ENCODE results near the gene NFATC4.

DNA sequence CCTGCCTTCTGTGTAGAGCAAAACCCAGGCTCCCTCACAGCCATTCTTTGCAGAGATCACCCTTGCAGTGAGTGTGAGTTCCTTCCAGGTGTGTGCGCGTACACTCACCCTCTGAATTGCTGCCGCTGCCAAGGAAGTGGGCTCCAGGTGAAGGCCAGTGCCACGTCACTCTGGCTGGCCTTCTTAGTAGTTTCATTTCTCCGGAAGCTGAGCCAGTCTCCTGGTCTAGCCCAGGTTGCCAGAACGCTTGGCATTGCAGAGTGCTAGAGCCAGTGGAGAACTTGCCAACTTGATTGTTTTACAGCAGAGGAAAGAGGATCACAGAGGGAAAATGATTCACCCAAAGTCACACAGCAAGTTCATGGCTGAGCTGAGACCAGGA lies 50.5 kb downstream of the NFATC4 start:
- no peak for TF ChIP-seq EZH2 (IDR thresholded peaks at IDR 0.05)
- TF ChIP-seq POLR2AphosphoS5 (IDR thresholded peaks at IDR 0.05; ENCODE audit: borderline replicate concordance, low read depth, low read length) = no peak
- TF ChIP-seq FOXP2 (optimal IDR thresholded peaks at IDR 0.05; ENCODE audit: control extremely low read depth, extremely low read length, insufficient read depth) = no peak

Measured in SK-N-MC (cell line).